Left lung (tissue), 10 donors: ENCODE measurements around the gene CDC42BPA. TPM values are rescaled to one million over a fixed set of nuclear protein-coding genes. Genes with fewer than 3 reads are reported as not detected.

Experiments used
- ATAC-seq: fragments of 200-7000 bp; cut with Tn5 transposase; one replicate; pipeline ENCODE4 v1.9.1; 2020; ENCODE audit warnings: moderate library complexity
- DNase-seq, 4 donors: peaks; one replicate each; pipeline ENCODE4 v3.0.0-alpha.2; 2013 to 2020
- H3K27ac ChIP-seq, 2 donors: fragments of 200-600 bp; sonication (generic) in 1 of 2; one replicate each; pipeline versions ENCODE4 v1.5.0 to v1.8.0; 2020 to 2021
- H3K27me3 ChIP-seq, 2 donors: fragments of 200-600 bp; sonication (generic) in 1 of 2; one replicate each; pipeline versions ENCODE4 v1.5.0 to v1.8.0; 2020 to 2021
- H3K36me3 ChIP-seq, 2 donors: fragments of 200-600 bp; sonication (generic) in 1 of 2; one replicate each; pipeline versions ENCODE4 v1.5.0 to v1.8.0; 2020 to 2021
- H3K4me1 ChIP-seq, 2 donors: fragments of 200-600 bp; one replicate each; pipeline ENCODE4 v1.8.0; 2021
- H3K4me3 ChIP-seq, 2 donors: fragments of 200-600 bp; sonication (generic) in 1 of 2; one replicate each; pipeline versions ENCODE4 v1.5.0 to v1.8.0; 2020 to 2021; ENCODE audit warnings: mild to moderate bottlenecking in 1 of 2
- H3K9me3 ChIP-seq, 2 donors: fragments of 200-600 bp; sonication (generic) in 1 of 2; one replicate each; pipeline versions ENCODE4 v1.5.0 to v1.8.0; 2020 to 2021
- intact Hi-C, 2 donors: fragments of 100-400 bp; cut with DNase I; formaldehyde crosslinking; loops; one replicate each; pipeline versions ENCODE4 v1.11.2 to v1.14.2; 2022
- polyA plus RNA-seq, 6 donors: library from polyadenylated mRNA; unstranded; fragments of 120-200 nt; gene quantifications; one replicate each; pipeline ENCODE4 v1.2.1, GENCODE V29; 2013; ENCODE audit not compliant: insufficient read length in 6 of 6
- total RNA-seq, 2 donors: library from RNA; stranded (reverse); fragmentation: NEBNext Ultra II Directional; extraction: Animal tissue kit (Norgen Biotek cat#: 25700); gene quantifications; one replicate each; pipeline ENCODE4 v1.2.1, GENCODE V29; 2021
- TF ChIP-seq, protein P1 (sequence below), 2 donors: fragments of 200-600 bp; sonication (generic) in 1 of 2; IDR thresholded peaks; one replicate each; pipeline versions ENCODE4 v1.5.0 to v1.8.0; 2021; ENCODE audit warnings: antibody characterized with exemption in 2 of 2
- donor health status: DM: no; HTN: yes; CAD: no.
- donor health status: DM: no; HTN: no; CAD: no.

CDC42BPA gene
- total and polyA plus RNA-seq, 8 donors = 35.8 to 49.0 (median 43.4) TPM

DNA sequence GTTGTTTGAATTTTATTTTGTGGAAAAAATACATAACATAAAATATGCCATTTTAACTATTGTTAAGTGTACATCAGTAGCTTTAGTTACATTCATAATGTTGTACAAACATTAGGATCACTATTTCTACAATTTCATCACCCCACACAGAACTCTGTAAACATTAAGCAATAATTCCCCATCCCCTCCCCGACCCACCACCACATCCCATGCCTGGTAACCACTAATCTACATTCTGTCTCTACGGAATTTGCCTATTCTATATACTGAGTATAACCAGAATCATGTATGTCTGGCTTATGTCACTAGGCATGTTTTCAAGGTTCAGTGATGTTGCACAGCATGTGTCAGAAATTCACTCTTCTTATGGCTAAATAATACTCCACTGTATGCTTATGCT, 47.7 kb downstream of the CDC42BPA start:
- Histone ChIP-seq H3K9me3 (no peaks in the 10 kb centered on the region), H3K4me1 (no peaks in the 10 kb centered on the region), H3K27me3 (no peaks in the 10 kb centered on the region), H3K36me3 (no peaks in the 10 kb centered on the region), H3K4me3 (no peak overlapping the region), H3K27ac (no peak overlapping the region)
- TF ChIP-seq, protein P1, sequence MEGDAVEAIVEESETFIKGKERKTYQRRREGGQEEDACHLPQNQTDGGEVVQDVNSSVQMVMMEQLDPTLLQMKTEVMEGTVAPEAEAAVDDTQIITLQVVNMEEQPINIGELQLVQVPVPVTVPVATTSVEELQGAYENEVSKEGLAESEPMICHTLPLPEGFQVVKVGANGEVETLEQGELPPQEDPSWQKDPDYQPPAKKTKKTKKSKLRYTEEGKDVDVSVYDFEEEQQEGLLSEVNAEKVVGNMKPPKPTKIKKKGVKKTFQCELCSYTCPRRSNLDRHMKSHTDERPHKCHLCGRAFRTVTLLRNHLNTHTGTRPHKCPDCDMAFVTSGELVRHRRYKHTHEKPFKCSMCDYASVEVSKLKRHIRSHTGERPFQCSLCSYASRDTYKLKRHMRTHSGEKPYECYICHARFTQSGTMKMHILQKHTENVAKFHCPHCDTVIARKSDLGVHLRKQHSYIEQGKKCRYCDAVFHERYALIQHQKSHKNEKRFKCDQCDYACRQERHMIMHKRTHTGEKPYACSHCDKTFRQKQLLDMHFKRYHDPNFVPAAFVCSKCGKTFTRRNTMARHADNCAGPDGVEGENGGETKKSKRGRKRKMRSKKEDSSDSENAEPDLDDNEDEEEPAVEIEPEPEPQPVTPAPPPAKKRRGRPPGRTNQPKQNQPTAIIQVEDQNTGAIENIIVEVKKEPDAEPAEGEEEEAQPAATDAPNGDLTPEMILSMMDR (IDR thresholded peaks at IDR 0.05) = no peak
- ATAC-seq = no peak
- DNase-seq = peak in 1 of 4 donors; percentile 6
- intact Hi-C loops = no loop called here

DNA sequence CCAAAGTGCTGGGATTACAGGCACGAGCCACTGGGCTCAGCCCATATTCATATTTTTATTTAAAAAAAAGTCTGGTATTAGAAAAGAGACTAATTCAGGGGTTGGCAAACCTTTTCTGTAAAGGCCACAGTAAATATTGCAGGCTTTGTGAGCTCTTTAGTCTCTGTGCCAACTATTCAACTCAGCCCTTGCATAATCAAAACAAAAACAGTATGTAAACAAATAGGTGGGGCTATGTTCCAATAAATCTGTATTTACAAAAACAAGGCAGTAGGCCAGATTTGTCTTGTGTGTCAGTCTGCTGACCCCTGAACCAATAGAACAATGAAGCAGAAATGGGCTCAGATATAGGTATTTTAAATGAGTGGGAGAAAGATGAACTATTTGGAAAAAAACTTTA, 49.3 kb downstream of the CDC42BPA start:
- Histone ChIP-seq H3K4me3 (no peak overlapping the region), H3K27ac (no peak overlapping the region), H3K27me3 (no peaks in the 10 kb centered on the region), H3K36me3 (no peaks in the 10 kb centered on the region), H3K4me1 (no peaks in the 10 kb centered on the region), H3K9me3 (no peaks in the 10 kb centered on the region)
- TF ChIP-seq, protein P1 (IDR thresholded peaks at IDR 0.05) = no peak
- ATAC-seq = no peak
- DNase-seq = peak in 2 of 4 donors; percentile 24 to 39
- intact Hi-C loops = no loop called here

DNA sequence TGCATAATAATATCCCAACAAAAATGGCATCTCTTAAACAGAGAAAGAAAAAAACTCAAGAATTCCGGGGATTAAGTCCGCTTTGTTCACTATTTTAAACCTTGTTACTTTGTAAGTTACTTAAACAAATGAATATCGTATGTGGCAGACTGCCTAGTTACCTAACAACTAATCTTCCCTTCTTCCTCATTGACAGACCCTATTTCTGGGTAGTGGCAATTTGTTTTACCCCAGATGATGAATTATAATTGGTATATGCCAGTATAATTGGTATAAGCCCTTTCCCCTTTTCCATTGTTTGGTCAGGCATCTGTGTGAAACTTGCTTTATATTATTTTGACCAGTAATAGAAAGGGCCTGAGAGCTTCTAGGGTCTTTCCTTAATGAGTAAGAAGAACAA, 52.4 kb downstream of the CDC42BPA start:
- Histone ChIP-seq H3K9me3 (no peaks in the 10 kb centered on the region), H3K4me1 (no peaks in the 10 kb centered on the region), H3K27ac (no peak overlapping the region), H3K36me3 (no peaks in the 10 kb centered on the region), H3K4me3 (no peak overlapping the region), H3K27me3 (no peaks in the 10 kb centered on the region)
- ATAC-seq = no peak
- TF ChIP-seq, protein P1 (IDR thresholded peaks at IDR 0.05) = no peak
- intact Hi-C loops = no loop called here
- DNase-seq = no peak

DNA sequence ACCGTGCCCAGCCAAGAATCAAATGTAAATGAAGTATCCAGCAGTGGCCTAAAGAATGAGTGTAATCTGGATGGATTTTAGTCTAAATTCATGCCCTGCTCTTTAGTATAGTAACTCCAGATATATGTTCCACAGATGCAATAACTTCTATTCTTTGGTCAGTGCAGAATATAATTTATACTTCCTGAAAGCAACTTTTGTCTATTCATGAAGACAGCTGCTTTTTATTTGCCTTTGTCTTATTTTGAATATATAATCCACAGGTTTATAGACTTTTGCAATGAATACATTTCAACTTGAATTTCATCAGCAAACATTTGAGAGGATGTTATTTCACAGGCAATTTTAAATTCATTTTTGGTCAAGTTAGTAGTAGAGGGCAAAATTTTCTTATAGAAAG, 54.4 kb downstream of the CDC42BPA start:
- Histone ChIP-seq H3K4me1 (no peaks in the 10 kb centered on the region), H3K36me3 (no peaks in the 10 kb centered on the region), H3K27me3 (no peaks in the 10 kb centered on the region), H3K9me3 (no peaks in the 10 kb centered on the region), H3K4me3 (no peak overlapping the region), H3K27ac (no peak overlapping the region)
- ATAC-seq = no peak
- DNase-seq = no peak
- intact Hi-C loops = no loop called here
- TF ChIP-seq, protein P1 (IDR thresholded peaks at IDR 0.05) = no peak

DNA sequence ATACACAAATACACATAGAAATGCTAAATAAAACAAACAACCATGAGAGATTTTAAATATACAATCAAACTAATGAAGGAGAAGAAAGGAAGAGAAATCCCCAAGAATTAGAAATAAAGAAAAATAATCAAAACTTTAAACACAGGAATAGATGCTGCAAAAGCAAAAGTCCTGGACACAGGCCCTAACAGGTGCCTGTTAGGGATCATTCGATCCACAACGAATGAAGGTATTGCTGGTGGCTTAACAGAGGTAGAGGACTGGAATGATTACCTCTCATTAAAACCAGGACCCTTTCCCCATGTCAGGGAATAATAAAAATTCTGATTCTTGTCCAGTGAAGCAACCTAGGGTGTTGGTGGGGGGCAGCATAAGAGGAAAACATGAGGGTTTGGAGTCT, 56.8 kb downstream of the CDC42BPA start:
- Histone ChIP-seq H3K9me3 (no peaks in the 10 kb centered on the region), H3K4me3 (no peak overlapping the region), H3K36me3 (no peaks in the 10 kb centered on the region), H3K27me3 (no peaks in the 10 kb centered on the region), H3K4me1 (no peaks in the 10 kb centered on the region), H3K27ac (no peak overlapping the region)
- intact Hi-C loops = no loop called here
- DNase-seq (no peak), ATAC-seq (no peak)
- TF ChIP-seq, protein P1 (IDR thresholded peaks at IDR 0.05) = no peak
